HG02852 (cell line): ENCODE measurements around the gene GALNT9.

Experiments
- ATAC-seq: cut with Tn5 transposase; IDR thresholded peaks from one replicate; pipeline ENCODE4 v1.9.1; 2021; ENCODE audit warnings: mild to moderate bottlenecking, moderate library complexity; ENCODE audit not compliant: unreplicated experiment

The GALNT9 gene

GRCh38 chr12:132282031-132282949, 47.1 kb downstream of the GALNT9 start:
- no peak for ATAC-seq

- ATAC-seq = no peak
These were observed 48.4 kb downstream of the GALNT9 start for GRCh38 chr12:132281038-132281437.

GRCh38 chr12:132280406-132280805, 49.0 kb downstream of the GALNT9 start:
- no peak for ATAC-seq

GRCh38 chr12:132279930-132280329, 49.5 kb downstream of the GALNT9 start:
- ATAC-seq = no peak

- no peak for ATAC-seq
These were observed 50.1 kb downstream of the GALNT9 start for GRCh38 chr12:132279184-132279889.

- no peak for ATAC-seq
These were observed 50.8 kb downstream of the GALNT9 start for GRCh38 chr12:132278401-132279183.

GRCh38 chr12:132277949-132278348, 51.4 kb downstream of the GALNT9 start:
- ATAC-seq = no peak

GRCh38 chr12:132277374-132277941, 51.9 kb downstream of the GALNT9 start:
- no peak for ATAC-seq

- ATAC-seq = no peak
These were observed 52.5 kb downstream of the GALNT9 start for GRCh38 chr12:132276827-132277373.

GRCh38 chr12:132276066-132276826, 53.1 kb downstream of the GALNT9 start:
- no peak for ATAC-seq

- no peak for ATAC-seq
These were observed 53.8 kb downstream of the GALNT9 start for GRCh38 chr12:132275631-132276030.

GRCh38 chr12:132275110-132275531, 54.3 kb downstream of the GALNT9 start:
- ATAC-seq = no peak

- no peak for ATAC-seq
These were observed 55.4 kb downstream of the GALNT9 start for GRCh38 chr12:132273992-132274334.

- ATAC-seq = no peak
These were observed 56.7 kb downstream of the GALNT9 start for GRCh38 chr12:132272711-132273110.

- ATAC-seq = no peak
These were observed 57.7 kb downstream of the GALNT9 start for GRCh38 chr12:132271755-132272092.

GRCh38 chr12:132270969-132271754, 58.2 kb downstream of the GALNT9 start:
- ATAC-seq = no peak

- no peak for ATAC-seq
These were observed 58.9 kb downstream of the GALNT9 start for GRCh38 chr12:132270516-132270915.

- no peak for ATAC-seq
These were observed 60.0 kb downstream of the GALNT9 start for GRCh38 chr12:132269271-132269968.

- no peak for ATAC-seq
These were observed 60.7 kb downstream of the GALNT9 start for GRCh38 chr12:132268674-132269073.
